LHCN-M2 (cell line): Measurements from ENCODE around the gene RINL. TPM values are rescaled to one million over a fixed set of nuclear protein-coding genes. Genes with fewer than 3 reads are reported as not detected.
A peak's percentile ranks its signal among the peaks of the same experiment; 100 is the strongest.
"Not testable (repeated sequence)": the region's sequence is repeated elsewhere in the genome, so short reads cannot be mapped to it uniquely, and the experiment has no call there.

Source experiments
- DNase-seq: peaks from one replicate; pipeline ENCODE4 v3.0.0-alpha.2; 2012; ENCODE audit warnings: low read depth
- total RNA-seq: library from RNA; depleted of rRNA; stranded (reverse); fragments of >200 nt; gene quantifications from 2 replicates; pipeline ENCODE4 v1.2.3, GENCODE V29; 2014

Gene RINL
- total RNA-seq, 1 experiment from 2014 or later: 0.34 TPM

DNA sequence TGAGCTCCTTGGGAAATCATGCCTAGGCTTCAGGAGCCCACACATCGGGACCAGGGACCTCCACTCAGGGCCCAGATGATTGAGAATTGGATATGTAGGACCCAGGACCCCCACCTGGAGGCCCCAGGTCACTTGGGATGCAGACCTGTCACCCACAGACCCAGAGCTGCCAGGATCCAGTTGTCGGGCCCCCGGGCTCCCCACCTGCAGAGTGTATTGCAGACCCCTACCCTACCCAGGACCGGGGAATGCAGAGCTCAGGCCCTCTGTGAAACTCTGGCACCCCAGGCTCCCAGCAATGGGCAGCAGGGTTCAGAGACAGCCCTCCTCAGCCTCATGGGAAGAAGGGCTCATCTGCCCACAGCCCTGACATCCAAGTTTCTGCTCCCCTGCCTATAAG is 27.5 kb upstream of the RINL start:
- DNase-seq: no peak

DNA sequence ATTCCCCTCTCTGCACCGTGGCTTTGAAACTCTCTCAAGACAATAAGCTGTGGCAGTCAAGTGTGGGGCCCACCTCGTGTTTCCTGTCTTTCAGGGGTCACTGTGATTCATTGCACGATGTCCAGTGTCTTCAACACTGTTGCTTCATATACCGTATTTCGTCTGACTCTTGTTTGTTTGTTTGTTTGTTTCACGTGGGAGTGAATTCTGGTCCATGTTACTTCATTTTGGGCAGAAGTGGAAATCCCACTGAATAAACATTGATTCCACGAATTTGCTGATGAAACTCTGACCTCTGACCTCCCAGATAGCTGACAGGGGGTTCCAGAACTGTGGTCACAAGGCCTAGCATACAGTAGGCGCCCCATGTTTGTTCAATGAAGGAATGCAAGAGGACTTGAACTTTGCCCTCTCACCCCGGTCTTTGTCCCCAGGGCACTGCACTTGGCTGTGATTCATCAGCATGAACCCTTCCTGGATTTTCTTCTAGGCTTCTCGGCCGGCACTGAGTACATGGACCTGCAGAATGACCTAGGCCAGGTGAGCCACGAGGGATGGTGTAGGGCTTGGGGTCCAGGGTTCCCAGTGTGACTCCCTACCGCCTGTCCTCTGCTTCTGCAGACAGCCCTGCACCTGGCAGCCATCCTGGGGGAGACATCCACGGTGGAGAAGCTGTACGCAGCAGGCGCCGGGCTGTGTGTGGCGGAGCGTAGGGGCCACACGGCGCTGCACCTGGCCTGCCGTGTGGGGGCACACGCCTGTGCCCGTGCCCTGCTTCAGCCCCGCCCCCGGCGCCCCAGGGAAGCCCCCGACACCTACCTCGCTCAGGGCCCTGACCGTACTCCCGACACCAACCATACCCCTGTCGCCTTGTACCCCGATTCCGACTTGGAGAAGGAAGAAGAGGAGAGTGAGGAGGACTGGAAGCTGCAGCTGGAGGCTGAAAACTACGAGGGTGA is 26.8 kb upstream of the RINL start:
- DNase-seq: no peak

DNA sequence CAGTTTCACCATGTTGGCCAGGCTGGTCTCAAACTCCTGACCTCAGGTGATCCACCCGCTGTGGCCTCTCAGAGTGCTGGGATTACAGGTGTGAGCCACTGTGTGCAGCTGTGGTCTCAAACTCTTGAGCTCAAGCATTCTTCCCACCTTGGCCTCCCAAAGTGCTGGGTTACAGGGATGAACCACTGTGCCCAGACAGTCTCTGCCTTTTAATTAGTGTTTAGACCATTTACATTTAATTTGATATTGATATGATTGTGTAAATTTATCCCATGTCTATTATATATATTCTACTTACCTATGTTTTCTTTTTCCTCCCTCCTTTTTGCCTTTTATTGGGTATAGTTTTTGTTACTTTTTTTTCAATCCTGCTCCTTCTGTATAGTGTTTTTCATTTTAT is 23.6 kb upstream of the RINL start:
- no peak for DNase-seq

DNA sequence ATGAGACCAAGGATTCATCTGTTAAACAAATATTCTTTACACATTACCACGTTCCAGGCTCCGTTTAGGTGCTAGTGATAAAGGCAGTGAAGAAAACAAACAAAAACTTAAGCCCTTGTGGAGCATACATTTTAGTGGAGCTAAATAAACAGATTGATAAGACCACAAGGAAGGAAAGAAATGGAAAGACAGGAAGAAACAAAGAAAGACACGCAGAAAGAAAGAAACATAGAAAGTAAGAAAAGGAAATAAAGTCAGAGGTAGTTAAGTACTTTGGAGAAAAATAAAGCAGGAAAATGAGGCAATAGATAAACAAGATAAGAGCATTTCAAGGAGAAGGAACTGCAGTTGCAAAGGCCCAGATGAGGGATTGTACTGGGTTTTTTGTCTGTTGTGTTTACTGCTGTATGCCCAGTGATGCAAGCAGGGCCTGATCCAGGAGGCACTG is 22.7 kb upstream of the RINL start:
- no peak for DNase-seq

DNA sequence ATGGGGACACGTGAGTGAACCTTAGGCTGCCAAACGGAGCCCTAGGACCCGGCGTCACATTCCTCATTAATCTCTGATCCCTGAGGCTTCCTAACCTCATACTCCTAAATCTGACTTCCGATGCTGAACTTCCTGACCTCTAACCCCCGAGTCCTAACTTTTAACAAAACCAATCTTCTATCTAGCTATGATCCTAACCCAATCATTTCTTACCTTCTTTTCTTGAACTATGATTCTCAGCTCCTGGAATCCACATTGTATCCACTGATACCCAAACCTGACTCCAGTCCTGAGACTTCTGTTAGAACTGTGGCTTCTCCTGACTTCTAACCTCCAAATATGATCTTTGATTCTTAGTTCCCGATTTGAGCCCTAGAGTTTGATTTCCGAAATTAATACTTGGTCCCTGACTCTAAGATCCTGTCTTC is 22.1 kb upstream of the RINL start:
- DNase-seq: no peak

DNA sequence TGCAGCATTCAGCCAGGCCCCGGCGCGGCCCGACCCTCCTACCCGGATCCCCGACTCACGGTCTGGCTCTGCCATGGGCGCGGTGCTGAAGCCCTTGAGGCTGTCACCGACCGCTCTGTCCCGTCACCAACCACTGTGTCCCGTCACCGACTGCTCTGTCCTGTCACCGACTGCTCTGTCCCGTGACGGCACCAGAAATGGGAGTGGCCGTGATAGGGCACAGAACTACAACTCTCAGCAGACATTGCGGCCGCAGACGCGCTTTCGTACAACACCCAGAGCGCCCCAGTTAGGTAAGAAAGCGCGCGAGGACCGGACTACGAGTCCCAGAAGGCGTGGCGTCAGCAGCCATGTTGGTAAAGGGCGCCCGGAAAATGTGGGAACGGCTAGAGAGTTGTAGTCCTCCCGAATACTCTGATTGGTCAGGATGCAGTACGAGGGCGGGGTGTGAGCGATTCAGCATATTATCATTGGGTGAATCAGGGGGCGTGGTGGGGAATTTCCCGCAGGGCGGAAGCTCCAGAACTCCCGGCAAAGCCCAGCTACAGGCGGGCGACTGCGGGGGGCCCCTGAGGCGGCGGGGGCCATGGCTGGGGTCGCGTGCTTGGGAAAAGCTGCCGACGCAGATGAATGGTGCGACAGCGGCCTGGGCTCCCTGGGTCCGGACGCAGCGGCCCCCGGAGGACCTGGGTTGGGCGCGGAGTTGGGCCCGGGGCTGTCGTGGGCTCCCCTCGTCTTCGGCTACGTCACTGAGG is 21.5 kb upstream of the RINL start, which contains the start of the genes NFKBIB and SIRT2:
NFKBIB (plus strand) TSS at position 523 of the 755 bp plus-strand sequence; CDS start at position 587, 64 bp downstream.
SIRT2 (minus strand) TSS at position 172 of the 755 bp plus-strand sequence; CDS start at position 75, 97 bp downstream.
- peak; percentile 100 for DNase-seq

DNA sequence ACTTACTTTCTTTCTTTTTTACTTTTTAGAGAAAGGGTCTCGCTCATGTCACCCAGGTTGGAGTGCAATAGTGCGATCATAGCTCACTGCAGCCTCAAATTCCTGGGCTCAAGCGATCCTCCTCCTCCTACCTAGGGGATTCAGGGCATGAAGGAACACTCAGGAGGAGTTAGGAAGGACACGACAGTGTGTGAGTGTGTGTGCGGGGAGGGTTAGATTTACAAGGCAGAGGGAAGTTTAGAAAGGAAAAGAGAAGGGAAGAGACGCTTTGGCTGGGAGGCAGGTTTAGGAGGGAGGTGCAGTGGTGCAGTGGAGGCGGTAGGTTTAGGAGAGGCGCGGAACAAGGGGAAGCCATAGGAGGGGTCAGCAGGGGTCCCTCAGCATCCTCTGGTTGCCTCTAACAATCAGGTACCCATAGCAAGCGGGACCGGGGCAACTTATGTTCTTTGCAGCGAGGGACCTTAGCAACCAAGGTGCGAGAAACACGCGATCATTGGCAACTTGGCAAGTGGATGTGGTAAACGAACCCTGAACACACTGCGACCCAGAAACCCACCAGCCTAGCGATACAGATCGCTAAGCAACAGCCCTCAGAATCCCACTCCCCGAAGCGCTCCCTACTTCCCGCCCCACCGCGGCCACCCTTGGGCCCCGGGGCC is 20.8 kb upstream of the RINL start:
- peak; percentile 26 for DNase-seq

DNA sequence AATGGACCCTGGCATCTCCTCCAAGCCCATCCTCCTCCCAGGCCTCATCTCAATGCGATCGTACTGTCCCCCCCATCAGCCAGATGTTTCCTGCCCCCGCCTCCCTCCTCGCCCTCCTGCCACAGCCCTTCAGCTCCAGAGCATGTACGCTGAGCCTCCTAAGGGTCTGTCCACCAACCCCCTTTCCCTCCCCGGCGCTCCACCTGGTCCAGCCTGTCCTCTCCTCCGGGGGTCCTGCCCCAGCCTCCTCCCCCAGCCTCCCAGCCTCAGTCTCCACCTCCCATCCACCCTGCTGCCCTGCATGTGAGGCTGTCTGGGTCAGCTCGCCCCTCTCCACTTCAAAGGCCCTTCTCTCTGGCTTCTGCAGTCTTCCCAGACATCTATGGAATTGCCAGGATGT is 16.9 kb upstream of the RINL start:
- no peak for DNase-seq

DNA sequence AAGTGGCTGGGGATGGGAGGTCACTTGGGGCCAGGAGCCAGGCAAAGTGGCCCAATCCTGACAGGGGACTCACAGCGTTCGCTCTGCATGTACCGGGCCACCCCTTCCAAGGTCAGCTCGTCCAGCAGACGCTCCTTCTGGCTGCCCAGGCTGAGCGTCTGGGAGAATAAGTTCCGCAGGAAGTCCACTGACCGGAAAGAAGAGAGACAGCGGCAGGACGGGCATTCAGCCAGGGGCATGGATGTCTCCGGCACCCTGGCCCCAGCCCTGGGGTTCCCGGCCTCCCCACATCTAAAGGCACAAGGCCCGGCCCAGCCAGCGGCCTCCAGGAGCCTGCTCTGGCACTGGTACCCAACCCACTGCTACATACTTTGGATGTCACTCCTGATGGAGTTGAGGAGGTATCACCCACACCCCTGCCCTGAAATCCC is 15.3 kb upstream of the RINL start:
- no peak for DNase-seq

DNA sequence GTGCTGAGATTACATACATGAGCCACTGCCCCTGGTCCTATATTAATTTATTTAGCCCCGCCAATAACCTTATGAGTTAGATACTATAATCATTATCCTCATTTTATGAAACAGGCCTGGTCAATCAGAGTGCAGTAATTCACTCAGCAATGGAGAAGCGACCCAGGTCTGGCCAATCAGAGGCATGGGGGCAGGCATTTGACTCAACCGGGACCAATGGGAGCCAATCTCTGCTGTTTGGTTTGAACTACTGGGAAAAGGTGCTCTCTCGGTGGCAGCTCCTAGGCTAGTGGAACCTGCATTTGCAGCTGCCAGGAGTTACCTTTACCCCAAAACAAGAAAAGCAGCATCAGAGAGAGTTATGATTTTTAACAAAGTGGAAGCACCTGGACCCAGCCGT is 14.8 kb upstream of the RINL start:
- no peak for DNase-seq

DNA sequence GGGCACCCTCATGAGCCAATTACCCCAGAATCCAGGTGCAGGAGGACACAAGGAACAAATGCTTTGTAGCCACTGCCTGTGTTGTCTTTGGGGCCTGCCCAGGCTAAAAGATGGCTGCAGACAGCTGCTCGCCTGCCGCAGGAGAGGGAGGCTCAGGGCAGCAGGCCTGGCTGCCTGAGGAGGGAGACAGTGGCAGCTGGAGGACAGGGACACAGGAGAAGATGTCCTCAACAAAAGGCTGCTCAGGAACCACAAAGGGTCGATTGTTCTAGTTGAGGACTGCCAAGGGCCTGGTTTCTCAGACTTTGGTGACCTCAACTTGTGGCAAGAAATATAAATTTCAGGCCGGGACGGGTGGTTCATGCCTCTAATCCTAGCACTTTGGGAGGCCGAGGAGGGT is 13.7 kb upstream of the RINL start:
- DNase-seq: peak; percentile 65

DNA sequence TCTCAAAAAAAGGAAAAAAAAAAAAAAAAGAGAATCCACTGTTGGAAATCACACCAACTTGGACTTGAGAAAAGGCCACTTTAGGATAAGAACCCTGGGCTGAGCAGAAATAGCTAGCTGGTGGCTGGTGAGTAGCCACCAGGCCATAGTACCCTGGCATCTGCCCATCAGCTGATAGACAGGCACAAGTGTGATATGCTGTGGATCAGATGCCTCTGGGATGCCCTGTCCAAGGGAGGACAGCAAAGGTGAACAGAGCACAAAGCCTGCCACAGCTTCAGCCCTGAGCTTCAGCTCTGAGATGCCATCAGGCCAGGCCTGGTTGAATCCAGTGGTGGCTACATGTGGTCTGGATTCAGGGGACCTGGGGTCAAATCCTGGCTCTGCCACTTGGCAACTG is 12.6 kb upstream of the RINL start:
- peak; percentile 76 for DNase-seq

DNA sequence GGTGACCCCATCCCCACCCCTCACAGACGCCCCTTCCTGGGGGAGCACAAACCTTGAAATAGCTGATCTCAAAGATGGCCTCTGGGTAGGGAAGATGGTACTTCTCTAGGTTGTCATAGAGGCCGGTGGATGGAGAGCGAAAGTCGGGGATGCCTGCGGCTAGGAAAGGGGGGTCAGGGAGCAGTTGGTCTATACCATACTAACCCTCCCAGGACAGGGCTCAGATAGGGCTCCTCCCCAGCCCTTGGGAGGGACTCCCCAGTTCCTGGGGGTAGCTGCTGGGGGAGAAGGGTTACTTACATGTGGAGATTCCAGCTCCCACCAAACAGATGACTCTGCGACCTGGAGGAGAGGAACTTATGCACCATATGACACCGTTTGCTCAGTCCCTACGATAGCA is 11.7 kb upstream of the RINL start:
- DNase-seq: no peak

DNA sequence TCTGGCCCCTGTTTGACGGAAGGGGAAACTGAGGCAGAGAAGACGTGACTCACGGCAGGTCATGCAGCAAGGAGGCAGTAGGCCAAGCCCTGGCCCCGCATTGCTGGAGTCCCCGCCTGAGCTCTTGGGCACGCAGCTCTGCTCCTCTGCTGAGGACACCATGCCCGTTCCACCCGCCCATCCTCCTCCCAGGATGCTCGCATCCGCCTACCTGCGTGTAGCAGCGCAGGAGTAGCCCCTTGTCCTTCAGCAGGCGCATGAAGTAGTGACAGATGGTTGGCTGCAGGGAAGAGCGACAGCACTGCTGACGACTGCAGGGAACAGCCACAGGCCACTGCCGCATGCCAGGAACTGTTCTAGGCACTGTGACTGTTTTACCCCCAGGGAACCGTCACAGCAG is 10.8 kb upstream of the RINL start:
- DNase-seq: no peak

DNA sequence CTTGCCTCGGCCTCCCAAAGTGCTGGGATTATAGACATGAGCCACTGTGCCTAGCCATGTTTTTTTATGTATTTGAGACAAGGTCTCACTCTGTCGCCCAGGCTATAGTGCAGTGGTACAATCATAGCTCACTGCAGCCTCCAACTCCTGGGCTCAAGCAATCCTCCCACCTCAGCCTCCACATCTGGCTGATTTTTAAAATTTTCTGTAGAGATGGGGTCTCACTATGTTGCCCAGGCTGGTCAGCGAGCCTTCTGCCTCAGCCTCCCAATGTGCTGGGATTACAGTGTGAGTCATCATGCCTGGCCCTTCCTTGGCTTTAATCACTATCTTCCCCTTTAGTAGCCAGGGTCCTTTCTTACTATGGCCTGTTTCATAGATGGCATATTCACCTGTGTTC is 6.6 kb upstream of the RINL start:
- not testable (repeated sequence) for DNase-seq

DNA sequence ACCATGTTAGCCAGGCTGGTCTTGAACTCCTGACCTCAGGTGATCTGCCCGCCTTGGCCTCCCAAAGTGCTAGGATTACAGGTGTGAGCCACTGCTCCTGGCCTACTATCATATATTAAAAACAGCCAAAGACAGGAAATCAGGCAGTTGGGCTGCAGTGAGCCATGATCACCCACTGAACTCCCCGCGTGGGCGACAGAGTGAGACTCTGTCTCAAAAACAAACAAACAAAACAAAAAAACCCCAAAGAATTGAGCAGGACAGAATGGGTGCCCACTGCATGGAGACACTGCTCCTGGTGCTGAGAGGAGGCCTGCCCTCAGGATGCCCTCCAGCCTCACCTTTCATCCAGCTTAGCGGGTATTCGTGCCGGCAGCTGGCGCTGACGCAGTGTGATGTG is 5.2 kb upstream of the RINL start:
- DNase-seq: no peak

DNA sequence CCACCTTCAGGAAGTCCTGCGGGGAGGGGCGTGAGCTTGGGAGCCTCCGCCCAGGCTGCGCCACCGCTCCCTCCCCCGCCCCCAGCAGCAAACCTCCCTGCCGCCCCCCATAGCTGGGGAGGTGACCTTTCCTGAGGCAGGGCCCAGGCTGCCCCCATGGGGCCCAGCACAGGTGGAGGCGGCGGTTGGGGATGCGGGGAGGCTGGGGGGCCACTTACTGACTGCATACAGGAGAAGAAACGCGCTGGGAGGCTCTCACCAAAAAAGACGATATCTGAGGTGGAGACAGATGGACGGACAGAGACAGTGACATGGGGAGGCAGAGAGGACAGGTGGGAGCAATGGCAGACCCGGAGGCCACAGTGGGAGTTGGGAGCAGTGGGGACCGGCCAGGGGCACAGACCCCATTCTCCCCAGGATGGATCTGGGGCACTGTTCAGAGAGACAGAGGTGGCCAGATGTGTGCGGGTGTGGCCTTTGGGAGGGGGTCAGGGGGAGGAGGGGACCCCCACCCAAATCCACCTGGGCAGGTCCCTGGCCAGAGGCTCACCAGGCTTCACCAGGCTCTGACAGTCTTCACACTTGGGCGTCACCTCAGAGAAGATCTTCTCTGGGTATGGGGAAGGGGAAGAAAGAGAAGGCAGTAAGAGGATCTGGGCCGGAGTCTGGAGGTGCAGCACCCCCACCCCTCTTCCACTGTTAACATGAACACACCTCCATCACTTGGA is 3.0 kb upstream of the RINL start:
- DNase-seq: no peak

DNA sequence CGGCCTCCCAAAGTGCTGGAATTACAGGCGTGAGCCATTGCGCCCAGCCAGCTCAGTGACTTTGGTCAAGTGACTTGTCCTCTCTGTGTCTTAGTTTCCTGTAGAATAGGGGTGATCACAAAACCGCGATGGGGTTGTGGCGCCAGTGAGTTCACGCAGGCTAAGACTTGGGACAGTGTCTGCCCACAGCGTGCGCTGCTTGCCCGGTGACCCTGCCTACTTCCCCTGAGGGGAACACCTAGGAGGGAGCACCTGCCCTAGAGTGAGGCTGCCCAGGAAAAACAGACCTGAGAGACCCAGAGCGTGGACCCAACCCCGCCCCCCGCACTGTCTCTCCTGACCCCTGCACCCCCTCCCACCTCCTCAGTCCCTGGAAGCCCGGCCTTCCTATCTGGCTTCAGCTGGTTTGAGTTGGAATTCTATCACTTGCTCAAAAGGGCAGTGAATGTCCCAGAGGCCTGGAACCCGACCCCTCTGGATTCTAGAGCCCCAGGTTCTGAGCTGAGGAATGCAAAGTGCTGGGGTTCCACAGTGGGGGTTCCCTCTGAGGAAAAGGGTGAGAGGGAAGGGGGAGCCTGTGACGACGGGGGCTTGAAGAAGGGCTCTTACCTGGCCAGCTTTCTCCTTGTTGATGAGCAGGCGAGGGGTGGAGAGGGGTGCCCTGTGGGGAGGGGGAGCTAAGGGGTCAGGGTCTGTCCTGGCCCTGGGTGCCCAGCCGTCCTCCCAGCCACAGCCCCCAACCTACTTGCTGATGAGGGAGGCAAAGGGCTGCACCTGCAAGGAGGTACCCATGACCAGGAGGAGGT is 2.2 kb upstream of the RINL start:
- no peak for DNase-seq

DNA sequence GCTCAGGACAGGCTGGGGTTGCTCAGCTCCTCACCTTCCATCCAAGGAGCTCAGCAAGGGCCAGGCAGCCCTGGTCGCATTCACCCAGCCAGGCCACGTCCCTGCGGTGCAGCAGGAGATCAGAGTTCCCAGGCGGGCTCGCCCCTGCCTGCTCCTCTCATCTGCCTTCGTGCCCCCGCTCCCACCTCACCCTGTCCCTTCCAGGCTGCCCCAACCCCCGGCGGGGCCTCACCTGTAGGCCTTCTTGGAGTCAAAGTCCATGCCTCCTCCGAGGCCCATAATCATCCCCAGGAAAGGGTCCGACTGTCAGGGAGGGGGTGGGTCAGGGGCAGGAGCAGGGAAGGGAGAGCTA is 1.3 kb upstream of the RINL start:
- no peak for DNase-seq
